Fibroblast of peridontal ligament (primary cell): ENCODE results near the gene VPS26C.
"Not testable (repeated sequence)": the region's sequence is repeated elsewhere in the genome, so short reads cannot be mapped to it uniquely, and the experiment has no call there.

Experiments used
- DNase-seq: peaks from one replicate; pipeline ENCODE4 v3.0.0-alpha.2; 2010; ENCODE audit errors: extremely low read depth

VPS26C gene

GRCh38 chr21:37230632-37231248 lies 36.4 kb downstream of the VPS26C start:
- DNase-seq: no peak

- DNase-seq: no peak
Measured at GRCh38 chr21:37228003-37228400, 39.1 kb downstream of the VPS26C start.

- DNase-seq: no peak
Measured at GRCh38 chr21:37227071-37228002, 39.8 kb downstream of the VPS26C start.

- DNase-seq: no peak
Measured at GRCh38 chr21:37226041-37226920, 40.9 kb downstream of the VPS26C start.

- no peak for DNase-seq
Measured at GRCh38 chr21:37224861-37225839, 42.0 kb downstream of the VPS26C start.

GRCh38 chr21:37223804-37224345 lies 43.3 kb downstream of the VPS26C start:
- no peak for DNase-seq

GRCh38 chr21:37222248-37222647 lies 44.9 kb downstream of the VPS26C start:
- DNase-seq: not testable (repeated sequence)

GRCh38 chr21:37220981-37221664 lies 46.0 kb downstream of the VPS26C start:
- peak; percentile 82 for DNase-seq

- peak; percentile 63 for DNase-seq
Measured at GRCh38 chr21:37220433-37220980, 46.6 kb downstream of the VPS26C start.

- peak; percentile 30 for DNase-seq
Measured at GRCh38 chr21:37219761-37220432, 47.2 kb downstream of the VPS26C start.

GRCh38 chr21:37214952-37215351 lies 52.2 kb downstream of the VPS26C start:
- DNase-seq: no peak

GRCh38 chr21:37210799-37211198 lies 56.3 kb downstream of the VPS26C start:
- DNase-seq: no peak

GRCh38 chr21:37210130-37210529 lies 57.0 kb downstream of the VPS26C start:
- DNase-seq: no peak

GRCh38 chr21:37208741-37209225 lies 58.4 kb downstream of the VPS26C start:
- no peak for DNase-seq

GRCh38 chr21:37208056-37208721 lies 58.9 kb downstream of the VPS26C start:
- DNase-seq: no peak

GRCh38 chr21:37207441-37208009 lies 59.6 kb downstream of the VPS26C start:
- peak; percentile 5 for DNase-seq

GRCh38 chr21:37206496-37206895 lies 60.6 kb downstream of the VPS26C start:
- no peak for DNase-seq

- DNase-seq: no peak
Measured at GRCh38 chr21:37204580-37204979, 62.6 kb downstream of the VPS26C start.
